ENCODE measurements around the gene RPS21. TPM values are rescaled to one million over a fixed set of nuclear protein-coding genes. Genes with fewer than 3 reads are reported as not detected.

The RPS21 gene
- total and polyA plus RNA-seq, 2 of the 13 experiments (the other 11 are each of a cell fraction or from before 2014, with no cell fraction given), result 2,647 to 11,063 TPM

- TF ChIP-seq PBX2 (CRISPR knock-in tag; IDR thresholded peaks at IDR 0.05) (no peak), FOXO4 (CRISPR knock-in tag; conservative IDR thresholded peaks at IDR 0.05) (no peak), ZNF687 (CRISPR knock-in tag; IDR thresholded peaks at IDR 0.05) (no peak), NR2C2 (CRISPR knock-in tag; IDR thresholded peaks at IDR 0.05; ENCODE audit: borderline replicate concordance) (no peak), TARDBP (CRISPR knock-in tag; IDR thresholded peaks at IDR 0.05) (peak; percentile 82), REL (CRISPR knock-in tag; conservative IDR thresholded peaks at IDR 0.05) (peak; percentile 68; the same call in 1 of the 2 replicates), ZNF713 (CRISPR knock-in tag; IDR thresholded peaks at IDR 0.05) (peak; percentile 49; the same call in 1 of the 2 replicates), ZNF101 (CRISPR knock-in tag; IDR thresholded peaks at IDR 0.05; ENCODE audit: borderline replicate concordance, low read depth) (no peak), HMGXB4 (CRISPR knock-in tag; IDR thresholded peaks at IDR 0.05; ENCODE audit: borderline replicate concordance in 1 of 2, low read depth in 1 of 2) (peak; percentile 61 to 73; a peak in 3 of 4 replicates), ZNF253 (CRISPR knock-in tag; IDR thresholded peaks at IDR 0.05; ENCODE audit: borderline replicate concordance) (no peak), CBX1 (IDR thresholded peaks at IDR 0.05; ENCODE audit: low read depth) (no peak), ZXDC (CRISPR knock-in tag; IDR thresholded peaks at IDR 0.05) (no peak; the same call in 1 of the 2 replicates), AKAP8 (CRISPR knock-in tag; IDR thresholded peaks at IDR 0.05) (peak; percentile 70; the same call in 1 of the 2 replicates), ZMYM3 (CRISPR knock-in tag; IDR thresholded peaks at IDR 0.05) (no peak; the same call in 1 of the 2 replicates), TFDP1 (CRISPR knock-in tag; IDR thresholded peaks at IDR 0.05; ENCODE audit: borderline replicate concordance) (no peak), ZNF629 (CRISPR knock-in tag; conservative IDR thresholded peaks at IDR 0.05) (no peak)
Observed at GRCh38 chr20:62368392-62368975, 18.4 kb upstream of the RPS21 start (continued).

Data from HepG2 (cell line).